K562 (cell line): ENCODE results near the gene CLDN12. TPM values are rescaled to one million over a fixed set of nuclear protein-coding genes. Genes with fewer than 3 reads are reported as not detected.

ENCODE experiments used
- ATAC-seq: fragments of 200-7000 bp; cut with Tn5 transposase; 3 replicates; pipeline ENCODE4 v1.9.1; 2020; ENCODE audit warnings: moderate library complexity
- BruUV-seq: library from RNA; stranded (reverse); fragments of 400-500 nt; replicated peaks from 2 replicates; lab custom pipeline; 2021; lab: Mats Ljungman, UMichigan
- CTCF ChIA-PET: fragments of 300-600 bp; formaldehyde crosslinking; extraction: SDS; loops from one replicate; lab custom pipeline; 2021; ENCODE audit warnings: low intra/inter-chr PET ratio; lab: Yijun Ruan, JAX
- POLR2A ChIA-PET: fragments of 300-600, 350-650 bp; sonication (Branson Sonifier 250); formaldehyde crosslinking; extraction: SDS; loops from one replicate; lab custom pipeline; 2021; ENCODE audit warnings: antibody characterized with exemption, inconsistent platforms; lab: Yijun Ruan, JAX
- DNase-seq, 4 experiments: peaks; one replicate each; pipeline versions ENCODE4 v3.0.0 to v3.0.0-alpha.2; 2011 to 2018; ENCODE audit warnings: low spot score in 3 of 4, mixed read lengths in 3 of 4; ENCODE audit errors: extremely low read depth in 1 of 4
- FAIRE-seq: peaks from 2 replicates; lab custom pipeline; 2011; peaks lifted over from hg19 to GRCh38; lab: Jason Lieb, UNC
- H2AFZ ChIP-seq: 2 replicates; pipeline ENCODE4 v1.6.0; 2011; ENCODE audit warnings: low read depth, low read length, control low read depth, inconsistent platforms
- H3K27ac ChIP-seq: fragments of 200-600 bp; 3 replicates; pipeline ENCODE4 v1.8.0; 2011; ENCODE audit warnings: low read depth, mild to moderate bottlenecking, control low read depth, inconsistent platforms, low read length, moderate library complexity, mixed read lengths; ENCODE audit errors: extremely low read depth
- H3K27me3 ChIP-seq, 2 experiments: fragments of 300-600 bp in 1 of 2; 2 replicates in 1 of 2; 3 replicates in 1 of 2; pipeline versions ENCODE4 v1.6.0 to v1.8.0; 2011; ENCODE audit warnings: inconsistent platforms in 2 of 2, low read length in 2 of 2, mild to moderate bottlenecking in 1 of 2, mixed read lengths in 1 of 2, moderate library complexity in 1 of 2; ENCODE audit not compliant: control insufficient read depth in 2 of 2, insufficient read depth in 2 of 2
- H3K36me3 ChIP-seq: fragments of 300-600 bp; 3 replicates; pipeline ENCODE4 v1.8.0; 2011; ENCODE audit warnings: mild to moderate bottlenecking, low read length, inconsistent platforms; ENCODE audit not compliant: control insufficient read depth, insufficient read depth
- H3K4me1 ChIP-seq, 2 experiments: fragments of 200-600 bp in 1 of 2; replicated peaks in 1 of 2; 2 replicates in 1 of 2; 3 replicates in 1 of 2; pipeline versions ENCODE4 v1.5.1 to v1.8.0; 2011; ENCODE audit warnings: inconsistent platforms in 2 of 2, low read length in 2 of 2, mild to moderate bottlenecking in 1 of 2, mixed read lengths in 1 of 2, moderate library complexity in 1 of 2; ENCODE audit not compliant: control insufficient read depth in 2 of 2, insufficient read depth in 2 of 2
- H3K4me2 ChIP-seq: 2 replicates; pipeline ENCODE4 v1.6.1; 2011; ENCODE audit warnings: low read length, control low read depth, inconsistent platforms, mixed read lengths; ENCODE audit not compliant: insufficient read depth
- H3K4me3 ChIP-seq: fragments of 200-600 bp; sonication (generic), shearing (Covaris generic); 2 replicates; pipeline ENCODE4 v1.5.1; 2016; ENCODE audit warnings: control low read depth, inconsistent platforms
- H3K79me2 ChIP-seq: fragments of 200-600 bp; 3 replicates; pipeline ENCODE4 v1.8.0; 2011; ENCODE audit warnings: low read length, inconsistent platforms; ENCODE audit not compliant: control insufficient read depth, insufficient read depth
- H3K9ac ChIP-seq, 2 experiments: 2 replicates each; pipeline versions ENCODE4 v1.6.0 to v1.6.1; 2011; ENCODE audit warnings: low read depth in 2 of 2, low read length in 2 of 2, control low read depth in 1 of 2, inconsistent platforms in 1 of 2, mild to moderate bottlenecking in 1 of 2, mixed read lengths in 1 of 2; ENCODE audit not compliant: insufficient read depth in 1 of 2
- H3K9me1 ChIP-seq: one replicate; pipeline ENCODE4 v1.6.0; 2011; ENCODE audit warnings: inconsistent platforms, mild to moderate bottlenecking, low read length, moderate library complexity; ENCODE audit not compliant: control insufficient read depth, insufficient read depth
- H3K9me3 ChIP-seq: replicated peaks from 2 replicates; pipeline ENCODE4 v1.5.1; 2011; ENCODE audit warnings: low read depth, low read length, inconsistent platforms; ENCODE audit not compliant: control insufficient read depth, insufficient read depth
- H4K20me1 ChIP-seq: replicated peaks from 2 replicates; pipeline ENCODE4 v1.6.1; 2011; ENCODE audit warnings: low read length, inconsistent platforms, mixed read lengths; ENCODE audit not compliant: control insufficient read depth, insufficient read depth
- DDX20 ChIP-seq: fragments of 450-650 bp; IDR thresholded peaks from 2 replicates; pipeline ENCODE4 v1.6.1; 2016; ENCODE audit warnings: missing genetic modification characterization, low read depth, mild to moderate bottlenecking, missing compliant biosample characterization, moderate library complexity
- EHMT2 ChIP-seq: fragments of 450-650 bp; IDR thresholded peaks from 2 replicates; pipeline ENCODE4 v1.6.1; 2018; ENCODE audit warnings: antibody characterized with exemption
- EWSR1 ChIP-seq: fragments of 450-650 bp; IDR thresholded peaks from 2 replicates; pipeline ENCODE4 v1.6.1; 2018; ENCODE audit warnings: borderline replicate concordance, mild to moderate bottlenecking, low read depth, moderate library complexity; ENCODE audit not compliant: partially characterized antibody
- REST ChIP-seq, 2 experiments: fragments of 450-650 bp; formaldehyde crosslinking in 1 of 2; IDR thresholded peaks; 2 replicates each; pipeline versions ENCODE4 v1.4.0 to v1.6.1; 2014 to 2020; ENCODE audit warnings: mild to moderate bottlenecking in 2 of 2, borderline replicate concordance in 1 of 2, low read depth in 1 of 2
- SNRNP70 ChIP-seq: fragments of 200-400 bp; formaldehyde crosslinking; optimal IDR thresholded peaks from 2 replicates; pipeline ENCODE3; 2017; ENCODE audit warnings: low read depth, low read length
- WGBS: fragments of 100-300 bp; shearing (Covaris generic); methylation state at CpG from one replicate; pipeline ENCODE4 v1.1.6; 2016; ENCODE audit warnings: low coverage, mixed read lengths; ENCODE audit not compliant: insufficient coverage; ENCODE audit errors: missing lambda C conversion rate; 5-methylcytosine and 5-hydroxymethylcytosine counted together
- in situ Hi-C: fragments of 300-500 bp; cut with MboI; formaldehyde crosslinking; loops from 4 replicates; pipeline ENCODE4 v1.15.0; 2018; ENCODE audit warnings: inconsistent platforms, mixed read lengths
- intact Hi-C: fragments of 100-400 bp; cut with micrococcal nuclease; formaldehyde crosslinking; loops from 2 replicates; pipeline ENCODE4 v1.14.2; 2022
- polyA plus RNA-seq, 8 experiments: library from polyadenylated mRNA; depleted of rRNA in 4 of 8; stranded (reverse) in 5 of 8; unstranded in 3 of 8; fragments of >200 nt; fragmentation: Nextera tagmentation in 2 of 8; fragmentation: Illumina TruSeq in 1 of 8; extraction: Ambion mirVana in 2 of 8; extraction: Trizol in 1 of 8; gene quantifications; 2 replicates each; pipeline versions ENCODE4 v1.2.1 to v1.2.3, GENCODE V29; 2011 to 2014; ENCODE audit warnings: inconsistent platforms in 1 of 8, missing spikeins in 1 of 8
- total RNA-seq, 7 experiments: library from RNA; depleted of rRNA in 6 of 7; stranded (reverse); fragments of >200 nt in 6 of 7; fragmentation: Illumina TruSeq in 2 of 7; extraction: Trizol in 2 of 7; gene quantifications; 2 replicates each; pipeline versions ENCODE4 v1.2.1 to v1.2.3, GENCODE V29; 2011 to 2021; ENCODE audit warnings: low replicate concordance in 1 of 7

The CLDN12 gene
- total and polyA plus RNA-seq, 9 of the 15 experiments (the other 6 are each of a cell fraction or from before 2014, with no cell fraction given) = 5.8 to 42.2 (median 15.8) TPM

DNA sequence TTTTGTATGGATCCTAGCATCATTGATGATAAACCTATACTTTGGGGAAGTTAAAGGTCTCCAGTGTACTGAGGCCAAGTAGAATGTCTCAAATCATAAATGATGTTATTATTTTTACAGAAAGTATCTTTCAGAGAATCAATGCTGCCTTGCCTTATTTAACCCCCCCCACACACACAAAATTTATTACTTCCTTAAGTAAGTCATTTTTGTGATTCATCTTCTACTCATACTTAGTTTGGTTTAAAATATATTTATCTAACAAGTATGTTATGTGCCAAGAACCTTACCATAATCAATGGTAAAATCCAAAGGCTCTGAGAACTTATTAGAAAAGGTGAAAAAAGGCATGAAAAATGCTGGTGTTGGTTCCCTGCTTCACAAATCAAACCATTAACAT is 18.8 kb upstream of the CLDN12 start:
- H3K4me1 ChIP-seq = no peaks in the 10 kb centered on the region
- DNase-seq (no peak), FAIRE-seq (no peak), ATAC-seq (no peak)
- H2AFZ ChIP-seq = no peak overlapping the region
- no peaks in the 10 kb centered on the region for H3K9me3 ChIP-seq
- no peaks in the 10 kb centered on the region for H3K27me3 ChIP-seq
- intact Hi-C loops (no loop called here), in situ Hi-C loops (no loop called here)
- no TSS peak for BruUV-seq
- H3K79me2 ChIP-seq = no peaks in the 10 kb centered on the region
- no peak overlapping the region for H3K4me3 ChIP-seq
- no peaks in the 10 kb centered on the region for H4K20me1 ChIP-seq
- ChIA-PET POLR2A (no interaction called here), CTCF (no interaction called here)
- no peak overlapping the region for H3K27ac ChIP-seq
- no peak overlapping the region for H3K9ac ChIP-seq
- peaks cover 75% of the 10 kb centered on the region for H3K36me3 ChIP-seq
- H3K4me2 ChIP-seq = no peak overlapping the region
- TF ChIP-seq DDX20 (tag) = no peak
- no peak for TF ChIP-seq SNRNP70
- no peaks in the 10 kb centered on the region for H3K9me1 ChIP-seq

DNA sequence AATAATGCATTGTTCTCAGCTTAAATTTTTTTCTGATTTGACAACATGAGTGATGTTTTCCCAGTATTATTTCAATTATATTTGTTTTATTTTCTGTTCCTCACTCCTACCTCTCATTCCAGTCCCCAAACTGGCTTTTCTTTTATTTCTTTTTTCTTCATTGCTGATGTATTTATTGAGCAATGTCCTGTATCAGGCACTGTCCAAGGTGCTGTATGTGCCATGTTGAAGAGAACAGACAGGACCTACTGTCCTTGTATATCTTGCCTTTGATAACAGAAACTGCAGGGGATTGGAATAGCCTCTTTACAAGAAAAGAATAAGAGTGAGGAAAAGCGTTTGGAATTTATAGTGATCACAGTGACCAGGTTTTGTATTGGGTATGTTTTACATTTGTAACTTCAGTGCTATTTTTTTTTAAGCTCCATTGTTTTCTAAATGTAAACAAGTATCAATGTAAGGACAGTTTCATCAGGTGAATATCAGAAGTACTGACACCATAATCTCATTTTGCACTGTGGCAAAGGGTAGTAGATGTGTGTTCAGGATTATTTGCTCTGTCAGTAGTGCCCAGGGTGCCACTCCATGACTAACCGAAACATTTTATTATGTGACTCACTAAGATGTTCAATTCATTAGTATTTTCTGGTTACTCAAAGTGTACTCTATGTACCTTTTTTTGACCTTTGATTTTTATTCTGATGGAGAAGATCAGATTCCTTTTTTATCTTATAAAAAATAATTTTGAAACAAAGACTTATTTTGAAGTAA is 15.6 kb upstream of the CLDN12 start:
- WGBS = 83% methylated on average over 2 of the region's 2 CpGs
- H3K9me1 ChIP-seq = no peaks in the 10 kb centered on the region
- in situ Hi-C loops = no loop called here
- TF ChIP-seq REST (IDR thresholded peaks at IDR 0.05; ENCODE audit: borderline replicate concordance) (peak; percentile 68), REST (CRISPR knock-in tag; IDR thresholded peaks at IDR 0.05; ENCODE audit: low read depth) (no peak), EHMT2 (0 out of 2 replicates have a peak, but pooled peaks have one; percentile 52), EWSR1 (no peak)
- H3K9ac ChIP-seq = no peak overlapping the region
- no peaks in the 10 kb centered on the region; the same call in 1 of the 2 replicates for H3K9me3 ChIP-seq
- DNase-seq = no peak
- peaks cover 43% of the 10 kb centered on the region for H3K36me3 ChIP-seq
- no peaks in the 10 kb centered on the region for H3K27me3 ChIP-seq
- H3K27ac ChIP-seq = no peak overlapping the region
- no peak overlapping the region for H3K4me2 ChIP-seq
- no peaks in the 10 kb centered on the region for H3K4me1 ChIP-seq
- H3K79me2 ChIP-seq = no peaks in the 10 kb centered on the region
- no peak overlapping the region for H3K4me3 ChIP-seq
- no peak overlapping the region for H2AFZ ChIP-seq
- POLR2A ChIA-PET = interaction anchor here (0.6 kb wide), 1 partner anchor 163 kb away, joined by 3 read pairs; no protein-coding TSS in a partner anchor
- FAIRE-seq = no peak
- H4K20me1 ChIP-seq = no peaks in the 10 kb centered on the region
- no TSS peak for BruUV-seq
- ATAC-seq = no peak
- CTCF ChIA-PET = no interaction called here
- intact Hi-C loops = no loop called here
